ENCODE results near the gene ANKZF1.
"Not testable (repeated sequence)": the region's sequence is repeated elsewhere in the genome, so short reads cannot be mapped to it uniquely, and the experiment has no call there.

The ANKZF1 gene

GRCh38 chr2:219229305-219230058 is at the start of gene ANKZF1, which contains the start of gene ATG9A:
Gene ANKZF1, plus strand, starts transcription at chr2:219229806. Its CDS starts 452 bp downstream, at chr2:219230258.
Gene ATG9A, minus strand, starts transcription at chr2:219229636. Its CDS starts 1,612 bp downstream, at chr2:219228024.
- peak; percentile 97 for DNase-seq

- no peak for DNase-seq
These were observed 48.6 kb upstream of the ANKZF1 start for GRCh38 chr2:219180961-219181360.

- no peak for DNase-seq
These were observed 48.1 kb upstream of the ANKZF1 start for GRCh38 chr2:219181531-219181930.

- no peak for DNase-seq
These were observed 47.1 kb upstream of the ANKZF1 start for GRCh38 chr2:219182331-219183150.

- no peak for DNase-seq
These were observed 46.3 kb upstream of the ANKZF1 start for GRCh38 chr2:219183151-219183772.

- peak; percentile 90 for DNase-seq
These were observed 45.5 kb upstream of the ANKZF1 start for GRCh38 chr2:219184121-219184520.

GRCh38 chr2:219186754-219187456 is 42.7 kb upstream of the ANKZF1 start:
- no peak for DNase-seq

- DNase-seq = no peak
These were observed 32.2 kb upstream of the ANKZF1 start for GRCh38 chr2:219197388-219197787.

- DNase-seq = no peak
These were observed 30.6 kb upstream of the ANKZF1 start for GRCh38 chr2:219198974-219199373.

- DNase-seq = no peak
These were observed 30.0 kb upstream of the ANKZF1 start for GRCh38 chr2:219199470-219200211.

GRCh38 chr2:219200502-219201326 is 28.9 kb upstream of the ANKZF1 start:
- not testable (repeated sequence) for DNase-seq

- DNase-seq = not testable (repeated sequence)
These were observed 28.3 kb upstream of the ANKZF1 start for GRCh38 chr2:219201331-219201730.

GRCh38 chr2:219204425-219205164 is 25.0 kb upstream of the ANKZF1 start:
- DNase-seq = no peak

- no peak for DNase-seq
These were observed 24.5 kb upstream of the ANKZF1 start for GRCh38 chr2:219205165-219205538.

- no peak for DNase-seq
These were observed 23.7 kb upstream of the ANKZF1 start for GRCh38 chr2:219205981-219206327.

- DNase-seq = peak; percentile 81
These were observed 23.1 kb upstream of the ANKZF1 start, which contains the start of gene ZFAND2B for GRCh38 chr2:219206328-219207133. Gene ZFAND2B, plus strand, starts transcription at chr2:219206782. Its CDS starts 206 bp downstream, at chr2:219206988.

GRCh38 chr2:219207134-219207883 is 22.3 kb upstream of the ANKZF1 start:
- no peak for DNase-seq

- peak; percentile 16 for DNase-seq
These were observed 21.5 kb upstream of the ANKZF1 start for GRCh38 chr2:219207884-219208740.
